NCI-H2081 (cell line): ENCODE results near the gene PXDN.
A peak's percentile ranks its signal among the peaks of the same experiment; 100 is the strongest.

Source experiments
- DNase-seq, 2 experiments: peaks; one replicate each; lab custom pipeline; 2025; lab: John Stamatoyannopoulos, UW

Gene PXDN

GRCh38 chr2:1613078-1613445 is 131.3 kb downstream of the PXDN start:
- DNase-seq, result no peak

DNA sequence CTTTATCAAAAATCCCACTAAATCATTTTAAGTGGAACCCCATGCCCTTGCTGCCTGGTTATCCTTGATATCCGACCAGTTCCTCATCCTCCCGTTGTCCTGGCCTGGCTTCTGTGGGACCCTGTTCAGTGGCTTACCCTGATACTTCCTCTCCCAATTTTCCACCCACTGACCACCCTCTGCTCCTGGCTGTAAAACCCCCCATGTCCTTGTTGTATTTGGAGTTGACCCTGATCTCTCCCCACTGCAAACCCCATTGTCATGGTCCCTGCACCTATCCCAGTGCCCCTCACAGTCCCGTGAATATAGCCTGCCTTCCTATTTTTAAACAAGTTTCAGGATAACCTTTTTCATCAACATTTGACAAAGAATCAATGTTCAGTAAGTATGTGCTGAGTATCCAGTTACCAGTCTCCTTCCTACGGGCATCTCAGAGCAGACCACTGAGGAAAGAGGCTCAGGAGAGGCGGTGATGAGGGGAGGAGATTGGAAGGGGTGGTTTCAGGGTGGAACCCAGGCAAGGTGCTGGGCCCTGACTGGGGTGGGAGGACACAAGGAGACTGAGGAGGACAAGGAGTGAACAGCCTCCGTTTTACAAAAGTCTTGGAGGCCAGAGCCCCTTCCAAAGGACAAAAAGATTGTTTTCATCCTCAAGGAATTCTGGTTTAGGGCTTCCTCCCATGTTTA is 131.8 kb downstream of the PXDN start:
- no peak for DNase-seq

DNA sequence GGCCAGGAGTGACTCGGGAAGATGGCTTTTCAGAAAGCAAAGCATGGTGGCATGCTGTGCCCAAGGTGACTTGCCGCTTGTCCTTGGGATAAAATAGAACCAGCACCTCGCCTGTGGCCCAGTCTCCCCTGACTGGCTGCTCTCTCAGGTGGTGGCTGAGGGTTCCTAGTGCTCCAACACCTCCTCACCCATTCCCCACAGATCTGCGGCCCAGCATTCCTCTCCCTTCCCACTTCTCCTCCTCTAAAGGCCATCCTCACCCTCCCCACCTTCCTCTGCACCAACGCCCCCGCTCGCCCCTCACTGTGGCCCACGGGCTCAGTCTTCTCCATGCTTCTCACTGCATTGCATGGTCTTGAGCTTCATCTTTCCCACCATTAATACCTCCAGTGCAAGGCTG is 132.4 kb downstream of the PXDN start:
- no peak for DNase-seq

DNA sequence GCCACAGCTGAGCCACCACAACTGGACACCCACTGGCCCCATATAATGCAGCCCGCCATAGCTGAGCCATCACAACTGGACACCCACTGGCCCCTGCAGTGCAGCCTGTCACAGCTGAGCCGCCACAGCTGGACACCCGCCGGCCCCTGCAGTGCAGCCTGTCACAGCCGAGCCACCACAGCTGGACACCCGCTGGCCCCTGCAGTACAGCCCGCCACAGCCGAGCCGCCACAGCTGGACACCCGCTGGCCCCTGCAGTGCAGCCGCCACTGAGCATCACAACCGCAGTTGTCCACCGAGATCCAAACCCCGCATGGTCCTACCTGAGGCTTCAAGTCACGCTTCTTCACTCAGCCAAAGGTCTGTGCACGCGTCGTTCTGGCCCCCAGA is 134.2 kb downstream of the PXDN start:
- no peak for DNase-seq

- no peak for DNase-seq
These were observed 134.7 kb downstream of the PXDN start for GRCh38 chr2:1609485-1610095.

- DNase-seq, result peak in 1 of 2 experiments; percentile 50
These were observed 135.3 kb downstream of the PXDN start for GRCh38 chr2:1609040-1609439.

DNA sequence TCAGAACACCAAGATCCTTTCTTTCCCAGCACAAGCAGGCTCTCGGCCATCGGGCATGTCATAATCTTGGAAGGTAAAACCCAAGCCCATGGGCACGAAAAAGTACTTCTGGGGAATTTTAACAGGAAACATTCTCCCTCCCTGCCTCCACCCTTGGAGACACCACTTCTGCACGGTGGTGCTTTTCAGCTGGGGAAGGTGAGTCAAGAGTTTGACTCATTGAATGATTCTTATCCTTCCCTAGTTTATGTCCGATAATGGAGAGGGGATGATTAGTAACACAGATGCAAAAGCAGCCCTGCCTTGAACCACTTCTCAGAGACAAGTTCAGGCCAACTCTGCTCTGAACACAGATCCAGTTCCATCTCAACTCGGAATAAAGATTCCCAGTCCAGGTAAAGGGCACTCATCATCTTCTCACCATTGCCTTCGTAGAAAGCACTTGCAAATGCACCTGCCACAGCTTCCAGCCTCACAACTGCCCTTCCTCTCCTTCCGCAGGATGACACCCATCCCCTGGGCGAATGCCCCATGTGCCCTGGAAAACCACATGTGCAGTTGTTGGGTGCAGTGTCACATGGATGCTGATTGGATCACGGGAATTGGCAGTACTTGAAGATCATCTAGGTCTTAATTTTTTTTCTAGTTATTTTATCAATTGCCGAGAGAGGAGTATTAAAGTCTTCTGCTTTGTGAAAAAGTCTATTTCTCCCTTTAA is 136.2 kb downstream of the PXDN start:
- DNase-seq, result no peak

- no peak for DNase-seq
These were observed 136.9 kb downstream of the PXDN start for GRCh38 chr2:1607236-1607920.

- DNase-seq, result no peak
These were observed 137.7 kb downstream of the PXDN start for GRCh38 chr2:1606421-1607235.

DNA sequence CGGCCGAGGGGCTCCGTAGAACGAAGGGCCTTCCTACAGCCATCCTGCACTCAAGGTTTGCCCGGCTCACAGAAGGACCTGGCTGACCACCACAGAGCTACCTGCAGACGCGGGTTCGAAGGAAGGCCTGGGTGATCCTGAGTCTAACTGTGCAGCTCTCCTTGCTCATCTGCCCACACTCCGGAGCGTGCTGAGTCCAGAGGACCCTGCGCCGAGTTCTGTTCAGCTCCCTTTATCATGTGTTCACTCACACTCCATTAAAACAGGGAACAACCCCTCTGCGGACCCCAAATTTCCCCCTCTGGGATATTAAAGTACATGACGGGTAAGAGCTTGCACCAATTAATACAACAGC is 138.3 kb downstream of the PXDN start:
- DNase-seq, result no peak

DNA sequence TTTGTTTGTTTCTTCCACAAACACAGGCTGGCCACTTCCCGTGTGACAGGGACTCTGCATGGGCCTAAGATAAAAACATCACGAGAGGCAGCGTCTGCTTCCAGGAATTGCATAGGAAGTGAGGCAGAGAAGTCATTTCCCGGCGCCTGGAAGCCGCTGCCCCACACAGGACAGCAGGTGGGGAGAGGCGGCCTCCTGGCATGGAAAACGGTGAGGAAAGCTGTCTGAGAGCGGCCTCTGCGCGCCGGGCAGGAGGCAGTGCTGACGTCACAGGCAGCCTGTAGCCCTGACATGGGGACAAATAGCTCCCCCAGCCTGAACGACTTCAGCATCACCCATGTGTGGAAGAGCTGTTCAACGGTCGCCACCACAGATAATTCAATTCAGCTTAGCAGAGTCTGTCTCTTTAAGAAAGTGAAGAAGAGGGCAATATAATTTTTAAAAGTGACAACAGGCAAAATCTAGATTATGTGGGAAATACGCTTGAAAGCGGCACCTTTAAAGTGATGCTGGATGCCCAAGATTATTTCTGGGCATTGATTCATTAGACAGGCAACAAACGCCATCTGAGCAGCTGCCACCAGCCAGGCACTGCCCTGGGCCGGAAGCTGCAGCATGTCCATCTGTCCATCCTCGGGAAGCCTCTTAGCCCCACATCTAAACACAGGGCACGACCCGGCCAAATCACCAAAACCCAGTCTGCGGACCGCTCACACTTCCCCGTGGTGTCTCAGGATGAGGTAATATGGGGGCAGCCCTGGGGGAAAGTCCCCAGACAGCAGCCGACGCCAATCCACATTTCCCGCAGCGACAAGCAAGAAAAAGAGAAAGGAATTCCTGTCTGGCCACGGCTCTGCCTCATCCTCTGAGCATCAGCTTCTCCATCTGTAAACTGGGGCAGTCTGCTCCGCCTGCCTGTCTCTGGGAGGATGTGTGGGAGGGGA is 138.9 kb downstream of the PXDN start:
- no peak for DNase-seq

- no peak for DNase-seq
These were observed 140.8 kb downstream of the PXDN start for GRCh38 chr2:1603521-1603920.

DNA sequence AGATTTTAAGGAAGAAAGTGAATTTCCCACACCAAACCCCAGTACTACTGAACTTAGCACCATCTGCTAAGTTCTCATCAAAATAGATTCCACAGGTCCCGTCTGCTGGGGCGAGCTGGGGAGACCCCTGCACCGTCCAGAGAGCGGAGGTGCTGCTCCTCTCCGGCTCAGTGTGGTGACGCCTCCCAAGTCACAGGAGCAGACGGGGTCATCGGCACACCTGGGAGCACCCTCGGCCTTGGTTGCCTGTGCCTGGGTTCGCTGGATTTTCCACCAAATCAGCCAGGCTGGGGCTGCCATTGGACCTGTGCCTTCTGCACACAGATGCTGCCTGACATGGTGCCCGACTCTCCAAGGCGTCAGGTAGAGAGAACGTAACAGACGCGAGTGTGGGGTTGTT is 141.3 kb downstream of the PXDN start:
- DNase-seq, result no peak

- no peak for DNase-seq
These were observed 141.9 kb downstream of the PXDN start for GRCh38 chr2:1602278-1603010.

DNA sequence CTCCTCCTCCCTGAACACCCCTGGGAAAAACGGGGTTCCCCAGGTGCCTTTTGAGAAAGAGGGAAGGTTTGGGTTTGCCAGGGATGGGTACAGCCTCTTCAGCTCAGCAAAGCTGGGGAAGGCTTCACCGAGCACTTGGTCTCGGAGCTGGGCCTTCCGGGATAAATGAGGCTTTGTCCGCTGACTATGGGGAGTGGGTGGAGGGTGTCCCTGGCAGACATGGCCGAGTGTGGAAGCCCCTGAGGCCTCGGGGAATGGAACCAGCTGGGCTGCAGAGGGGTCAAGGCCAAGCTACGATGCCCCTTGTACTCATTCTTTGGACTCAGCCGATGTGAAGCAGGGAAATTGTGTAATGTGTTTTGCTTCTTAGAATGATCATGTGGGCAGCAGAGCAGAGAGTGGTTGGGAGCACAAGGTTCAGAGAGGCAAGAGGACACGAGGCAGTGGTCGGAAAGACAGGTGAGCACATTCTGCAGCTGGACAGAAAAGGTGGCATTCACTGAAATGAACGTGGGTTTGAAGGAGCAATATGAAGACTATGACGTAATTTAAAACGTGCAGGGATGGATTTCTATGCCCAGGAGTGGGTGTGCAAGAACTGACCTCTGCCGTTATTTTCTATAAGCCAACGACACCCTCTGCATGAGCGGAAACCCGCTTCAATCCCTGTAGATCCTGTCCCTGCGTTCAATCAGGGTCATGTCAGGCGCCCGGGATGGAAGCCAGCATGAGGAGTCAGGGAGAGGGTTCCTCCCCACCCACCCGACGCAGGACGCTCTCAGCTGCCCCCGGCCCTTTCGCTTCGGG is 142.6 kb downstream of the PXDN start:
- DNase-seq, result no peak

GRCh38 chr2:1601067-1601412 is 143.3 kb downstream of the PXDN start:
- no peak for DNase-seq

DNA sequence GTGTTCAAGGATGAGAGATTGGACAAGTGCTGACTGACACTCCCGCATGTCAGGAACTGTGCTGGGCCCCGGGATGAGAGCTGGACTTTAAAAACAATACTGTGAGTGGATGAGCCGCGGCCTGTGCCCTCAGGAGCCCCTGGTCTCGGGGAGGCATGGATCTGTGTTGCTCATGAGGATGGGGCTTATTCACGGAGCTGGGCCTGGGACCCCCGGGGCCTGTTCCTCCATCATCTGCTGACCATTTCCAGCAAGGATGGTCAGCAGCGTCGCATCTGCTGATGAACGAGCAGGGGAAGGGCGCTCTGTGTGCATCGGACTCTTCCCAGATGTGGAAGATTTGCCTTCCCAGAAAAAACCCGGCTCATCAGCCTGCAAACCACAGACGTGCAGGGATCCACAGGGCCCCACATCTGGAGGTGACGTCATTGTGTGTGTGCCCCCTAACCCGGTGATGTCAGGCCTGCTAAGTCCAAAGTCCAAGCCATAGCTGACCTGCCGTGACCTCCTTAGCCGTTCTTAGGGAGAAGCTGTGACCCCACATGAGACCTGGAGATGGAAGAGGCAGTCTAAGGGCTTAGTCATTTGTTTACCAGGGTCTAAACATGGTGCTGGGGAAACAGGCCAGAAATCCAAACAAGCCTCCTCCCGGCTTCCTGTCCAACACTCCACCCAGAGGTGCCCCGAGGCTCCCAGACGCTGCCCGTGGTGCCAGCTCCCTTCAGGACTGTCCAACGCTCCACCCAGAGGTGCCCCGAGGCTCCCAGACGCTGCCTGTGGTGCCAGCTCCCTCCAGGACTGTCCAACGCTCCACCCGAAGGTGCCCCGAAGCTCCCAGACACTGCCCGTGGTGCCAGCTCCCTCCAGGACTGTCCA is 143.9 kb downstream of the PXDN start:
- no peak for DNase-seq

DNA sequence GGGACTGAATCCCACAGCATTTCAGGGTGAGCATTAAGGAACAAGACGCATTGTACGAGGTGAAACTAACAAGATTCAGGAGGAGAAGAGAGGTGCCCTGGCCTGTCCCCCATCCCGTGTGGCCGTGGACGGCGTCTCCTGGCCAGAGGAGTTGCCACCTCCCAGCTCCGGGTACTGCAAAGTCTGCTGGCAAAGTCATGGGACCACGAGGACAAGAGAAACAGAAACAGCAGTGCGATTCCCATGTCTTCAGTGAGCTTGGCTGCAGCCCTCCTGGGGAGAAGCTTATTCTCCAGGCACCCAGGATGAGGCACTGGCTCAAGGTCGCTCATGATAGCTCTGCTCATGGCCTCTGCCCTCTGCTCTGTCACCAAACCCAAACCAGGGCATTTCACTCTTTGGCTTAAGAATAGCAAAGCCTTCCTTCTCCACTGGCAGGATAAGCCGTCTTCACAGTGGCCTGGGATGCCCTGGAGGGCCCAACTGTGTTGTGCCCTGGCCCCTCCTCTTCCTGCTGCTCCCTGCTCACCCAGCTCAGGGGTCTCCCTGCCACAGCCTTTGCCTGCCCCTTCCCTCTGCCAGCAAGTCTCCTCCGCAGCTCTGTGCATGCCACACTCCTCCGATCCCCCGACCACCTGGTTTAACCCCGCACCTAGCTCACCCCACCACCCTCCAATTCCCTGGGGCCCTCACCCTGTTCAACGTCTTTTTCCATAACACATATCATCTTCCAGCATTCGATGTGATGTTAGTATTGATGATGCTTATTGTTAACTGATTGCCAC is 144.8 kb downstream of the PXDN start:
- no peak for DNase-seq
